Activated CD4-positive, CD25-positive, alpha-beta regulatory T cell treated with anti-CD3 and anti-CD28 coated beads, Interleukin-2, amount 50 U/mL, for 16 hours (primary cell): ENCODE results near the gene FGF19.

Source experiments
- DNase-seq: peaks from one replicate; pipeline ENCODE4 v3.0.0-alpha.2; 2020; ENCODE audit warnings: low read depth, low spot score

Gene FGF19

GRCh38 chr11:69671734-69672465 is 31.9 kb downstream of the FGF19 start:
- DNase-seq = no peak

GRCh38 chr11:69670158-69670845 is 33.5 kb downstream of the FGF19 start:
- peak; percentile 15 for DNase-seq

GRCh38 chr11:69669486-69669885 is 34.3 kb downstream of the FGF19 start:
- DNase-seq = no peak

GRCh38 chr11:69667619-69668604 is 35.9 kb downstream of the FGF19 start:
- no peak for DNase-seq

GRCh38 chr11:69666752-69667536 is 36.9 kb downstream of the FGF19 start:
- DNase-seq = no peak

GRCh38 chr11:69666261-69666660 is 37.6 kb downstream of the FGF19 start:
- no peak for DNase-seq

GRCh38 chr11:69665669-69666068 is 38.2 kb downstream of the FGF19 start:
- no peak for DNase-seq

GRCh38 chr11:69664901-69665300 is 38.9 kb downstream of the FGF19 start:
- no peak for DNase-seq

- no peak for DNase-seq
Measured at GRCh38 chr11:69664103-69664775, 39.6 kb downstream of the FGF19 start.

GRCh38 chr11:69663326-69663725 is 40.5 kb downstream of the FGF19 start:
- DNase-seq = no peak

GRCh38 chr11:69662806-69663205 is 41.0 kb downstream of the FGF19 start:
- DNase-seq = no peak

GRCh38 chr11:69662021-69662698 is 41.7 kb downstream of the FGF19 start:
- no peak for DNase-seq

GRCh38 chr11:69661413-69661715 is 42.5 kb downstream of the FGF19 start:
- DNase-seq = no peak

GRCh38 chr11:69660001-69660500 is 43.8 kb downstream of the FGF19 start:
- no peak for DNase-seq

- no peak for DNase-seq
Measured at GRCh38 chr11:69659591-69659990, 44.2 kb downstream of the FGF19 start.

GRCh38 chr11:69658626-69659450 is 45.0 kb downstream of the FGF19 start:
- DNase-seq = no peak

GRCh38 chr11:69657911-69658625 is 45.8 kb downstream of the FGF19 start:
- no peak for DNase-seq

GRCh38 chr11:69657456-69657910 is 46.3 kb downstream of the FGF19 start:
- no peak for DNase-seq
